HL-60 (cell line): ENCODE data around the gene PRR4.

Source experiments
- DNase-seq, 2 experiments: peaks; one replicate each; pipeline ENCODE4 v3.0.0-alpha.2; 2010 to 2020; ENCODE audit warnings: low read depth in 1 of 2, low spot score in 1 of 2
- H3K27ac ChIP-seq: fragments of 250-450 bp; sonication (Bioruptor Pico); replicated peaks from 2 replicates; pipeline ENCODE4 v1.5.1; 2020; ENCODE audit warnings: mild to moderate bottlenecking, moderate library complexity
- H3K27me3 ChIP-seq: fragments of 250-450 bp; sonication (Bioruptor Pico); 2 replicates; pipeline ENCODE4 v1.5.1; 2021; ENCODE audit warnings: mild to moderate bottlenecking, moderate library complexity; ENCODE audit not compliant: insufficient read depth, poor library complexity, severe bottlenecking
- H3K4me3 ChIP-seq: replicated peaks from 2 replicates; pipeline ENCODE4 v1.5.1; 2011; ENCODE audit warnings: mild to moderate bottlenecking, control low read depth, low read length; ENCODE audit not compliant: insufficient read depth
- GABPA ChIP-seq: IDR thresholded peaks from 2 replicates; pipeline ENCODE4 v1.6.1; 2012; ENCODE audit warnings: low read depth
- POLR2AphosphoS5 ChIP-seq: IDR thresholded peaks from 2 replicates; pipeline ENCODE4 v1.6.1; 2012; ENCODE audit warnings: low read depth
- SPI1 ChIP-seq: IDR thresholded peaks from 2 replicates; pipeline ENCODE4 v1.6.1; 2012; ENCODE audit warnings: low read depth, mild to moderate bottlenecking, borderline replicate concordance
- TF ChIP-seq, protein P1 (sequence below): IDR thresholded peaks from one replicate; pipeline ENCODE4 v1.5.1; 2011; ENCODE audit warnings: low read length, control low read depth, inconsistent platforms; ENCODE audit not compliant: insufficient read depth
- TF ChIP-seq, protein P2 (sequence below): IDR thresholded peaks from 2 replicates; pipeline ENCODE4 v1.6.1; 2012; ENCODE audit warnings: low read depth; ENCODE audit not compliant: insufficient replicate concordance

Gene PRR4

DNA sequence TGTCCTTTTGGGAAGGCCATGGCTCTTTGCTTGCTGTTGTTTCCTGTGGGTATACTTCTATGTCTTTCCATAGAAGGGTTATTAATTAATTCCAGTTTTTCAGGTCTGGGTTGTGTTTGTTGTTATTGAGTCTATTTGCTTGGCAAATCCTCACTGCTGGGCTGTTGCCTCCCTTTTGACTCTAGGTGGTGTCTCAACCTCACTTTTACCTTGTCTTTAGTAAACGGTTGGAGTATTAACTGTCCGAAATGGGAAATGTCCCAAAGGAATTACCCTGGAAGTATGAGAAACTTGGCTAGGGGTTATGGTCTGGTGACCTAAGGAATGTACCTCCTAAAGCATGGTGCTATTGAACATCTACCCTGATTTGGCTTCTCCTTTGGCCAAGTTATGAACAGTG lies 18.1 kb upstream of the PRR4 start:
- DNase-seq = no peak
- Histone ChIP-seq H3K27ac (no peak overlapping the region), H3K4me3 (no peak overlapping the region), H3K27me3 (no peaks in the 10 kb centered on the region)
- TF ChIP-seq POLR2AphosphoS5 (no peak), SPI1 (no peak), GABPA (no peak)
- TF ChIP-seq, protein P1, sequence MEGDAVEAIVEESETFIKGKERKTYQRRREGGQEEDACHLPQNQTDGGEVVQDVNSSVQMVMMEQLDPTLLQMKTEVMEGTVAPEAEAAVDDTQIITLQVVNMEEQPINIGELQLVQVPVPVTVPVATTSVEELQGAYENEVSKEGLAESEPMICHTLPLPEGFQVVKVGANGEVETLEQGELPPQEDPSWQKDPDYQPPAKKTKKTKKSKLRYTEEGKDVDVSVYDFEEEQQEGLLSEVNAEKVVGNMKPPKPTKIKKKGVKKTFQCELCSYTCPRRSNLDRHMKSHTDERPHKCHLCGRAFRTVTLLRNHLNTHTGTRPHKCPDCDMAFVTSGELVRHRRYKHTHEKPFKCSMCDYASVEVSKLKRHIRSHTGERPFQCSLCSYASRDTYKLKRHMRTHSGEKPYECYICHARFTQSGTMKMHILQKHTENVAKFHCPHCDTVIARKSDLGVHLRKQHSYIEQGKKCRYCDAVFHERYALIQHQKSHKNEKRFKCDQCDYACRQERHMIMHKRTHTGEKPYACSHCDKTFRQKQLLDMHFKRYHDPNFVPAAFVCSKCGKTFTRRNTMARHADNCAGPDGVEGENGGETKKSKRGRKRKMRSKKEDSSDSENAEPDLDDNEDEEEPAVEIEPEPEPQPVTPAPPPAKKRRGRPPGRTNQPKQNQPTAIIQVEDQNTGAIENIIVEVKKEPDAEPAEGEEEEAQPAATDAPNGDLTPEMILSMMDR = no peak
- TF ChIP-seq, protein P2, sequence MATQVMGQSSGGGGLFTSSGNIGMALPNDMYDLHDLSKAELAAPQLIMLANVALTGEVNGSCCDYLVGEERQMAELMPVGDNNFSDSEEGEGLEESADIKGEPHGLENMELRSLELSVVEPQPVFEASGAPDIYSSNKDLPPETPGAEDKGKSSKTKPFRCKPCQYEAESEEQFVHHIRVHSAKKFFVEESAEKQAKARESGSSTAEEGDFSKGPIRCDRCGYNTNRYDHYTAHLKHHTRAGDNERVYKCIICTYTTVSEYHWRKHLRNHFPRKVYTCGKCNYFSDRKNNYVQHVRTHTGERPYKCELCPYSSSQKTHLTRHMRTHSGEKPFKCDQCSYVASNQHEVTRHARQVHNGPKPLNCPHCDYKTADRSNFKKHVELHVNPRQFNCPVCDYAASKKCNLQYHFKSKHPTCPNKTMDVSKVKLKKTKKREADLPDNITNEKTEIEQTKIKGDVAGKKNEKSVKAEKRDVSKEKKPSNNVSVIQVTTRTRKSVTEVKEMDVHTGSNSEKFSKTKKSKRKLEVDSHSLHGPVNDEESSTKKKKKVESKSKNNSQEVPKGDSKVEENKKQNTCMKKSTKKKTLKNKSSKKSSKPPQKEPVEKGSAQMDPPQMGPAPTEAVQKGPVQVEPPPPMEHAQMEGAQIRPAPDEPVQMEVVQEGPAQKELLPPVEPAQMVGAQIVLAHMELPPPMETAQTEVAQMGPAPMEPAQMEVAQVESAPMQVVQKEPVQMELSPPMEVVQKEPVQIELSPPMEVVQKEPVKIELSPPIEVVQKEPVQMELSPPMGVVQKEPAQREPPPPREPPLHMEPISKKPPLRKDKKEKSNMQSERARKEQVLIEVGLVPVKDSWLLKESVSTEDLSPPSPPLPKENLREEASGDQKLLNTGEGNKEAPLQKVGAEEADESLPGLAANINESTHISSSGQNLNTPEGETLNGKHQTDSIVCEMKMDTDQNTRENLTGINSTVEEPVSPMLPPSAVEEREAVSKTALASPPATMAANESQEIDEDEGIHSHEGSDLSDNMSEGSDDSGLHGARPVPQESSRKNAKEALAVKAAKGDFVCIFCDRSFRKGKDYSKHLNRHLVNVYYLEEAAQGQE = no peak

DNA sequence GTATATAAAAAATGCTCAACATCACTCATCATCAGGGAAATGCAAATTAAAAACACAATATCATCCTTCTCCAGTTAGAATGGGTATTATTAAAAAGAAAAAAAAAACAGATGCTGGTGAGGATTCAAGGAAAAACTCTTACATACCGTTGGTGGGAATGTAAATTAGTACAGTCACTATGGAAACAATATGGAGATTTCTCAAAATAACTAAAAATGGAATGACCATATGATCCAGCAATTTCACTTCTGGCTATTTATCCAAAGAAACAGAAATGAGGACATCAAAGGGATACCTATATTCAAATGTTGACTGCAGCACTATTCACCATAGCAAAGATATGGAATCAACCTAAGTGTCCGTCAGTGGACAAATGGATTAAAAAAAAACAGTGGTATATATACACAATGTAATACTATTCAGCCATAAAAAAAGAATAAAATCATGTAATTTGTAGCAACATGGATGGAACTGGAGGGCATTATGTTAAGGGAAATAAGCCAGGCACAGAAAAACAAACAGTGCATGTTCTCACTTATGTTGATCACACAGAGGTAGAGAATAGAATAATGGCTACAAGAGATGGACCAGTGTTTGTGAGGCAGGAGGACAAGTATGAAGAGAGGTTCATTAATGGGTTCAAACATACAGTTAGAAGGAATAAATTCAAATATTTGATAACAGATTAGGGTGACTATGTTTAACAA lies 14.4 kb upstream of the PRR4 start:
- no peak for DNase-seq
- TF ChIP-seq, protein P2 = no peak
- TF ChIP-seq, protein P1 = no peak
- TF ChIP-seq POLR2AphosphoS5 (no peak), SPI1 (no peak), GABPA (no peak)
- Histone ChIP-seq H3K27me3 (no peaks in the 10 kb centered on the region), H3K27ac (no peak overlapping the region), H3K4me3 (no peak overlapping the region)

DNA sequence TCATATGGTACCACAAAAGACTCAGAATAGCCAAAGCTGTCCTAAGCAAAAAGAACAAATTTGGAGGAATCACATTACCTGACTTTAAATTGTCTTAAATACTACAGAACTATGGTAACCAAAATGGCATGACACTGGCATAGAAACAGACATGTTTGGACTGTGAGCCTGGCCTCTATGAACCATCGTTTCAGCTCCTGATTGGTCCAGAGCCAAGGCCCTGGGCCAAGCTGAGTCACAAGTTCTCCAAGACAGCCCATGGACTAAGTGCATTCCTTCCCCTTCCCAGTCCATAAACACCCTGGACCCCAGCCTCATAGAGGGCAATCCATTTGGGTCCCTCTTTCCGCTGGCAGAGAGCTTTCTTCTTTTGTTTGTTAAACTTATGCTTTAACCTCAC lies 12.1 kb upstream of the PRR4 start:
- no peak overlapping the region for H3K27ac ChIP-seq
- TF ChIP-seq, protein P1 = no peak
- TF ChIP-seq SPI1 (no peak), POLR2AphosphoS5 (no peak), GABPA (no peak)
- TF ChIP-seq, protein P2 = no peak
- H3K4me3 ChIP-seq = no peak overlapping the region
- DNase-seq = no peak
- no peaks in the 10 kb centered on the region for H3K27me3 ChIP-seq
